CD14-positive monocyte (primary cell): ENCODE results near the gene FIGNL2. TPM values are rescaled to one million over a fixed set of nuclear protein-coding genes. Genes with fewer than 3 reads are reported as not detected.
A peak's percentile ranks its signal among the peaks of the same experiment; 100 is the strongest.

Source experiments
- DNase-seq, 3 donors: peaks; one replicate each; pipeline ENCODE4 v3.0.0-alpha.2; 2011 to 2022
- H2AFZ ChIP-seq: 2 replicates; pipeline ENCODE4 v1.6.0; 2012; ENCODE audit warnings: mild to moderate bottlenecking, low read depth, low read length, inconsistent platforms; ENCODE audit not compliant: insufficient read depth, poor library complexity, severe bottlenecking
- H3K27ac ChIP-seq, 2 donors: 1 replicate in 1 of 2; 2 replicates in 1 of 2; pipeline ENCODE4 v1.5.1; 2012 to 2013; ENCODE audit warnings: low read length in 2 of 2, control low read depth in 1 of 2, inconsistent platforms in 1 of 2, low read depth in 1 of 2, mild to moderate bottlenecking in 1 of 2
- H3K27me3 ChIP-seq, 2 donors: one replicate each; pipeline versions ENCODE4 v1.6.0 to v1.6.1; 2011 to 2013; ENCODE audit warnings: low read length in 2 of 2; ENCODE audit not compliant: control insufficient read depth in 2 of 2, insufficient read depth in 2 of 2
- H3K36me3 ChIP-seq, 2 donors: replicated peaks in 1 of 2; 1 replicate in 1 of 2; 2 replicates in 1 of 2; pipeline versions ENCODE4 v1.5.1 to v1.6.1; 2012 to 2013; ENCODE audit warnings: low read length in 2 of 2, control low read depth in 1 of 2, inconsistent platforms in 1 of 2, mild to moderate bottlenecking in 1 of 2; ENCODE audit not compliant: insufficient read depth in 2 of 2, control insufficient read depth in 1 of 2
- H3K4me1 ChIP-seq, 2 donors: 1 replicate in 1 of 2; 2 replicates in 1 of 2; pipeline versions ENCODE4 v1.5.1 to v1.6.1; 2012 to 2013; ENCODE audit warnings: low read length in 2 of 2, control low read depth in 1 of 2, inconsistent platforms in 1 of 2, mild to moderate bottlenecking in 1 of 2, moderate library complexity in 1 of 2; ENCODE audit not compliant: insufficient read depth in 2 of 2, control insufficient read depth in 1 of 2
- H3K4me2 ChIP-seq: replicated peaks from 2 replicates; pipeline ENCODE3; 2012; ENCODE audit warnings: low read length, moderate library complexity, mild to moderate bottlenecking; ENCODE audit not compliant: poor library complexity, severe bottlenecking; ENCODE audit errors: extremely low read depth
- H3K4me3 ChIP-seq, 3 experiments: fragments of 200-600 bp in 1 of 3; sonication (generic) in 1 of 3; replicated peaks in 1 of 3; 1 replicate in 2 of 3; 2 replicates in 1 of 3; pipeline ENCODE4 v1.5.1; 2011 to 2013; ENCODE audit warnings: low read length in 3 of 3, mild to moderate bottlenecking in 3 of 3, control low read depth in 2 of 3, low read depth in 2 of 3, inconsistent platforms in 1 of 3, moderate library complexity in 1 of 3
- H3K79me2 ChIP-seq: 2 replicates; pipeline ENCODE4 v1.6.0; 2012; ENCODE audit warnings: mild to moderate bottlenecking, control low read depth, inconsistent platforms, low read length, moderate library complexity; ENCODE audit not compliant: insufficient read depth
- H3K9ac ChIP-seq: 2 replicates; pipeline ENCODE4 v1.6.0; 2017; ENCODE audit warnings: low read length, mild to moderate bottlenecking; ENCODE audit not compliant: insufficient read depth, poor library complexity, severe bottlenecking
- H3K9me3 ChIP-seq, 2 donors: replicated peaks in 1 of 2; 1 replicate in 1 of 2; 2 replicates in 1 of 2; pipeline versions ENCODE4 v1.5.1 to v1.6.1; 2012 to 2013; ENCODE audit warnings: low read length in 2 of 2, control low read depth in 1 of 2; ENCODE audit not compliant: control insufficient read depth in 1 of 2, insufficient read depth in 1 of 2
- H4K20me1 ChIP-seq: 2 replicates; pipeline ENCODE4 v1.6.0; 2012; ENCODE audit warnings: mild to moderate bottlenecking, low read length, control low read depth, moderate library complexity; ENCODE audit not compliant: insufficient read depth
- H3K27ac Mint-ChIP-seq, 7 donors: one replicate each; pipeline ENCODE4 v1.8.0; 2020; ENCODE audit warnings: mild to moderate bottlenecking in 7 of 7, mixed read lengths in 7 of 7, moderate library complexity in 6 of 7, inconsistent platforms in 2 of 7
- H3K27me3 Mint-ChIP-seq, 3 donors: one replicate each; pipeline ENCODE4 v1.8.0; 2021 to 2022; ENCODE audit warnings: low read depth in 3 of 3, mild to moderate bottlenecking in 3 of 3, mixed read lengths in 3 of 3, moderate library complexity in 3 of 3, inconsistent platforms in 1 of 3
- H3K36me3 Mint-ChIP-seq, 2 donors: one replicate each; pipeline ENCODE4 v1.8.0; 2020; ENCODE audit warnings: mixed read lengths in 2 of 2, inconsistent platforms in 1 of 2, mild to moderate bottlenecking in 1 of 2
- H3K4me1 Mint-ChIP-seq: one replicate; pipeline ENCODE4 v1.8.0; 2020; ENCODE audit warnings: mild to moderate bottlenecking, mixed read lengths
- H3K4me3 Mint-ChIP-seq, 2 donors: one replicate each; pipeline ENCODE4 v1.8.0; 2020; ENCODE audit warnings: mild to moderate bottlenecking in 2 of 2, mixed read lengths in 2 of 2, moderate library complexity in 1 of 2
- H3K9me3 Mint-ChIP-seq, 7 donors: one replicate each; pipeline ENCODE4 v1.8.0; 2020 to 2022; ENCODE audit warnings: mixed read lengths in 7 of 7, mild to moderate bottlenecking in 6 of 7, moderate library complexity in 6 of 7, inconsistent platforms in 2 of 7
- CTCF ChIP-seq: fragments of 200-600 bp; IDR thresholded peaks from one replicate; pipeline ENCODE4 v1.8.0; 2022; ENCODE audit warnings: antibody characterized with exemption, mild to moderate bottlenecking
- WGBS: methylation state at CpG from one replicate; pipeline ENCODE4 v1.1.5; 2013; ENCODE audit warnings: missing lambda C conversion rate; ENCODE audit not compliant: insufficient coverage; 5-methylcytosine and 5-hydroxymethylcytosine counted together
- intact Hi-C, 2 donors: fragments of 100-400 bp; cut with micrococcal nuclease; formaldehyde crosslinking; loops; one replicate each; pipeline versions ENCODE4 v1.15.0 to v1.15.1; 2023
- polyA plus RNA-seq, 3 donors: library from polyadenylated mRNA; depleted of rRNA in 1 of 3; unstranded in 2 of 3; stranded (reverse) in 1 of 3; fragments of 300-500 nt in 2 of 3; fragments of >200 nt in 1 of 3; fragmentation: Illumina TruSeq in 2 of 3; gene quantifications; 1 replicate in 2 of 3; 2 replicates in 1 of 3; pipeline ENCODE4 v1.2.3, GENCODE V29; 2012 to 2021

The FIGNL2 gene
- polyA plus RNA-seq, 3 donors, result 0.06 to 0.52 TPM; not detected in 1

GRCh38 chr12:51850081-51850964 is 1.8 kb upstream of the FIGNL2 start:
- H3K4me2 ChIP-seq, result no peak overlapping the region
- H3K27me3 ChIP-seq, result peaks cover 8 to 24% of the 10 kb centered on the region in 2 donors
- WGBS, result 95% methylated on average over 5 of the region's 8 CpGs
- H3K36me3 Mint-ChIP-seq, result peaks cover 4 to 5% of the 10 kb centered on the region in 2 donors
- no peaks in the 10 kb centered on the region for H3K9me3 ChIP-seq
- peak overlapping the region in 1 of 3 experiments; percentile 58 for H3K4me3 ChIP-seq
- H3K36me3 ChIP-seq, result no peaks in the 10 kb centered on the region
- no peaks in the 10 kb centered on the region for H4K20me1 ChIP-seq
- peak overlapping the region in 1 of 2 donors; percentile 16 for H3K27ac ChIP-seq
- H3K4me1 ChIP-seq, result peaks cover 55 to 66% of the 10 kb centered on the region in 2 donors
- no peak for TF ChIP-seq CTCF
- no peak for DNase-seq
- no peaks in the 10 kb centered on the region for H3K79me2 ChIP-seq
- H3K27me3 Mint-ChIP-seq, result peaks cover 25 to 34% (median 30%) of the 10 kb centered on the region in 3 donors
- H3K9ac ChIP-seq, result no peak overlapping the region
- H3K27ac Mint-ChIP-seq, result peak overlapping the region in 1 of 7 donors; percentile 14
- H3K9me3 Mint-ChIP-seq, result peaks cover 0 to 5% (median 0%) of the 10 kb centered on the region in 7 donors
- peak overlapping the region in 1 of 2 donors; percentile 59 for H3K4me3 Mint-ChIP-seq
- H2AFZ ChIP-seq, result no peak overlapping the region
- H3K4me1 Mint-ChIP-seq, result peaks cover 55% of the 10 kb centered on the region
- intact Hi-C loops, result no loop called here

- no peaks in the 10 kb centered on the region for H4K20me1 ChIP-seq
Measured at GRCh38 chr12:51848841-51849735, 570 bp upstream of the FIGNL2 start.

More at GRCh38 chr12:51848841-51849735, 570 bp upstream of the FIGNL2 start:
- Histone ChIP-seq H3K79me2 (no peaks in the 10 kb centered on the region), H2AFZ (no peak overlapping the region), H3K4me1 (peaks cover 57 to 75% of the 10 kb centered on the region in 2 donors), H3K36me3 (no peaks in the 10 kb centered on the region), H3K27ac (no peak overlapping the region), H3K9ac (no peak overlapping the region), H3K4me3 (no peak overlapping the region), H3K4me2 (no peak overlapping the region), H3K9me3 (no peaks in the 10 kb centered on the region), H3K27me3 (peaks cover 8 to 36% of the 10 kb centered on the region in 2 donors)
- 94% methylated on average over 21 of the region's 57 CpGs for WGBS
- Mint-ChIP-seq H3K36me3 (peaks cover 3 to 4% of the 10 kb centered on the region in 2 donors), H3K27ac (no peak overlapping the region), H3K4me1 (peaks cover 65% of the 10 kb centered on the region), H3K4me3 (peak overlapping the region in 1 of 2 donors; percentile 59), H3K27me3 (peaks cover 34 to 41% (median 37%) of the 10 kb centered on the region in 3 donors), H3K9me3 (peaks cover 0 to 5% (median 0%) of the 10 kb centered on the region in 7 donors)
- DNase-seq, result no peak
- intact Hi-C loops, result no loop called here
- TF ChIP-seq CTCF, result no peak
